LNCaP clone FGC (cell line): Measurements from ENCODE around the gene SIGLEC10.
A peak's percentile ranks its signal among the peaks of the same experiment; 100 is the strongest.
"Not testable (repeated sequence)": the region's sequence is repeated elsewhere in the genome, so short reads cannot be mapped to it uniquely, and the experiment has no call there.

Source experiments
- DNase-seq: peaks from one replicate; pipeline ENCODE4 v3.0.0-alpha.2; 2011; ENCODE audit warnings: low read depth
- H3K4me3 ChIP-seq: 2 replicates; pipeline ENCODE4 v1.5.1; 2011; ENCODE audit warnings: mild to moderate bottlenecking, low read depth, low read length, control low read depth
- CTCF ChIP-seq: IDR thresholded peaks from 2 replicates; pipeline ENCODE4 v1.5.1; 2012; ENCODE audit warnings: mild to moderate bottlenecking; ENCODE audit not compliant: control insufficient read depth, insufficient read depth; ENCODE audit errors: extremely low read depth

Gene SIGLEC10

GRCh38 chr19:51418707-51419106 lies 1.3 kb upstream of the SIGLEC10 start:
- H3K4me3 ChIP-seq: no peak overlapping the region
- no peak for TF ChIP-seq CTCF
- DNase-seq: no peak

GRCh38 chr19:51417810-51418157 lies 342 bp upstream of the SIGLEC10 start:
- no peak for TF ChIP-seq CTCF
- no peak overlapping the region for H3K4me3 ChIP-seq
- DNase-seq: no peak

- H3K4me3 ChIP-seq, DNase-seq: not testable (repeated sequence)
These were observed 1.0 kb downstream of the SIGLEC10 start for GRCh38 chr19:51416422-51416821.

GRCh38 chr19:51415187-51415586 lies 2.3 kb downstream of the SIGLEC10 start:
- TF ChIP-seq CTCF: no peak

GRCh38 chr19:51410950-51411748 lies 6.3 kb downstream of the SIGLEC10 start:
- TF ChIP-seq CTCF: no peak
- H3K4me3 ChIP-seq: no peak overlapping the region
- no peak for DNase-seq

More at GRCh38 chr19:51415187-51415586, 2.3 kb downstream of the SIGLEC10 start:
- H3K4me3 ChIP-seq: no peak overlapping the region
- no peak for DNase-seq

GRCh38 chr19:51407511-51408131 lies 9.8 kb downstream of the SIGLEC10 start:
- H3K4me3 ChIP-seq: no peak overlapping the region
- no peak for DNase-seq

More at GRCh38 chr19:51407511-51408131, 9.8 kb downstream of the SIGLEC10 start:
- 0 out of 2 replicates have a peak, but pooled peaks have one; percentile 23 for TF ChIP-seq CTCF
